Naive thymus-derived CD8-positive, alpha-beta T cell (primary cell): ENCODE data around the gene EFCAB12. TPM values are rescaled to one million over a fixed set of nuclear protein-coding genes. Genes with fewer than 3 reads are reported as not detected.

Source experiments
- ATAC-seq, 2 donors: fragments of 150-1000 bp; cut with Tn5 transposase in 1 of 2; sonication (Bioruptor Pico), chemical (Tn5 transposase) in 1 of 2; 1 replicate in 1 of 2; 2 replicates in 1 of 2; pipeline ENCODE4 v1.10.0; 2021; ENCODE audit warnings: mild to moderate bottlenecking in 2 of 2, moderate library complexity in 2 of 2
- POLR2A ChIA-PET: fragments of 350-600 bp; sonication (Branson Sonifier 250); formaldehyde crosslinking; loops from one replicate; lab custom pipeline; 2021; ENCODE audit warnings: antibody characterized with exemption; lab: Charles Lee
- DNase-seq, 10 donors: peaks; one replicate each; pipeline versions ENCODE4 v3.0.0 to v3.0.0-alpha.2; 2020 to 2022
- H3K27ac Mint-ChIP-seq, 10 donors: one replicate each; pipeline ENCODE4 v1.8.0; 2020 to 2022; ENCODE audit warnings: mild to moderate bottlenecking in 10 of 10, mixed read lengths in 10 of 10, moderate library complexity in 4 of 10, inconsistent platforms in 1 of 10
- H3K27me3 Mint-ChIP-seq, 5 donors: one replicate each; pipeline ENCODE4 v1.8.0; 2021 to 2022; ENCODE audit warnings: mixed read lengths in 5 of 5
- H3K36me3 Mint-ChIP-seq, 3 donors: one replicate each; pipeline ENCODE4 v1.8.0; 2020 to 2022; ENCODE audit warnings: mixed read lengths in 3 of 3, mild to moderate bottlenecking in 2 of 3, inconsistent platforms in 1 of 3
- H3K4me1 Mint-ChIP-seq, 4 donors: one replicate each; pipeline ENCODE4 v1.8.0; 2021 to 2022; ENCODE audit warnings: mixed read lengths in 4 of 4
- H3K4me3 Mint-ChIP-seq, 10 donors: one replicate each; pipeline ENCODE4 v1.8.0; 2020 to 2022; ENCODE audit warnings: mild to moderate bottlenecking in 10 of 10, mixed read lengths in 10 of 10, moderate library complexity in 6 of 10, inconsistent platforms in 1 of 10
- H3K9me3 Mint-ChIP-seq, 9 donors: one replicate each; pipeline ENCODE4 v1.8.0; 2020 to 2022; ENCODE audit warnings: mixed read lengths in 9 of 9, mild to moderate bottlenecking in 3 of 9, inconsistent platforms in 1 of 9, moderate library complexity in 1 of 9
- polyA plus RNA-seq, 3 donors: library from polyadenylated mRNA; unstranded; fragments of 300-500 nt; fragmentation: Illumina TruSeq; gene quantifications; one replicate each; pipeline ENCODE4 v1.2.3, GENCODE V29; 2021
- total RNA-seq, 8 experiments: library from RNA in 2 of 8; stranded (reverse) in 2 of 8; gene quantifications; one replicate each; pipeline ENCODE4 v1.2.3 and lab custom pipeline; 2021 to 2026

EFCAB12 gene
- 1 to 10 TPM; 1.6 to 2.3 TPM for total RNA-seq
- polyA plus RNA-seq, result under 1 TPM in 2 of 3 donors, not detected in 1; 0.16 to 0.20 TPM
- total RNA-seq (lab: John Stamatoyannopoulos, UW), result 0.34 to 2.1 (median 1.2) reads per million in 6 experiments

- Mint-ChIP-seq H3K36me3 (peaks cover 0 to 32% (median 10%) of the 10 kb centered on the region in 3 donors), H3K27ac (peak within 1 kb of the TSS; percentile 69 to 94 (median 83)), H3K27me3 (peaks cover 0 to 3% (median 0%) of the 10 kb centered on the region in 5 donors), H3K4me3 (peak within 1 kb of the TSS; percentile 74 to 93 (median 86)), H3K9me3 (peaks cover 0 to 5% (median 0%) of the 10 kb centered on the region in 9 donors), H3K4me1 (peaks cover 20 to 39% (median 31%) of the 10 kb centered on the region in 4 donors)
- ATAC-seq (peak; percentile 96 to 97), DNase-seq (peak; percentile 83 to 95 (median 87))
- POLR2A ChIA-PET, result interaction anchor here (0.6 to 4.6 kb wide), 3 partner anchors 11 to 242 kb away, joined by 3 to 34 read pairs (median 7); partner anchors contain the start of genes IFT122 and MBD4
Measured at GRCh38 chr3:129428376-129429079, at the start of gene EFCAB12. TSS of gene EFCAB12 (minus strand) at chr3:129428636. CDS start at chr3:129428488, 148 bp downstream.

DNA sequence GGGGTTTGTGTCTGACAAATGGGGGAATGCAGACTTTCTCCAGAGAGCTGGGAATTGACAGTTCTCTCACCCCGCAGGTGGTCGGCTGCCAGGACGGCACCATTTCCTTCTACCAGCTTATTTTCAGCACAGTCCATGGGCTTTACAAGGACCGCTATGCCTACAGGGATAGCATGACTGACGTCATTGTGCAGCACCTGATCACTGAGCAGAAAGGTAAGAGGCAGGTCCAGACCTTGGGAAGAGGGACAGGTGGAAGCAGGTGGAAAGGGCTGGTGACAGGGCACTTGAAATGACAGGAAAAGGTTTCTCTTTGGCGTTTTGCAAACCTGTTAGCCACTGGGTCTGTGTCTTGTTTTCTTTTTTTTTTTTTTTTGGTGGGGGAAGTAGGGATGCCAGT is 48.1 kb upstream of the EFCAB12 start:
- DNase-seq (no peak), ATAC-seq (no peak)
- POLR2A ChIA-PET, result no interaction called here
- Mint-ChIP-seq H3K4me3 (no peak overlapping the region), H3K27ac (peak overlapping the region in 1 of 10 donors; percentile 39), H3K4me1 (peaks cover under 1 to 5% (median 1%) of the 10 kb centered on the region in 4 donors), H3K36me3 (peaks cover 0 to 47% (median 16%) of the 10 kb centered on the region in 3 donors), H3K27me3 (no peaks in the 10 kb centered on the region), H3K9me3 (no peaks in the 10 kb centered on the region)

DNA sequence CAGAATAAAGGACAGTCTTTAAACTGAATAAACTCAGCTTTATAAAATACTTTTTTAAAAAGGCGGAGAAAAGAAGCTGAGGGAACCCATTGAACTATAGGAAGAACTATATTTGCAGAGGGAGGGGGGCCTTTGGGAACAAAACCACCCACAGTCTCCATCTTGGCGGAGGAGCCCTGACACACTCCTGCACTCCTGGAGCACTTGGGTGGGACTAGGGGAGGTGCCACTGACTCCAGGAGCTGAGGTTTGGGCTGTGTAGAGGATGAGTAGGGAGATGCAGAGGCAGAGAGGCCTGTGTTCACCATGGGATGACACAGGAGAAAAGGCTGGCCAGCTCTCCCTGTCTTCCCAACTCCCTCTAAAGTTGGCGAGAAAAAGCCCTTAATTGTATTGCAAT is 47.4 kb upstream of the EFCAB12 start:
- POLR2A ChIA-PET, result no interaction called here
- no peaks in the 10 kb centered on the region for H3K9me3 Mint-ChIP-seq
- H3K27me3 Mint-ChIP-seq, result no peaks in the 10 kb centered on the region
- peaks cover 0 to 50% (median 16%) of the 10 kb centered on the region in 3 donors for H3K36me3 Mint-ChIP-seq
- no peak for DNase-seq
- no peak overlapping the region for H3K4me3 Mint-ChIP-seq
- H3K4me1 Mint-ChIP-seq, result no peaks in the 10 kb centered on the region
- H3K27ac Mint-ChIP-seq, result no peak overlapping the region
- no peak for ATAC-seq

- Mint-ChIP-seq H3K27ac (peak overlapping the region in 1 of 10 donors; percentile 27), H3K27me3 (no peaks in the 10 kb centered on the region), H3K9me3 (no peaks in the 10 kb centered on the region), H3K4me3 (no peak overlapping the region), H3K4me1 (no peaks in the 10 kb centered on the region), H3K36me3 (peaks cover 0 to 50% (median 18%) of the 10 kb centered on the region in 3 donors)
- DNase-seq, result no peak
- ATAC-seq, result no peak
- POLR2A ChIA-PET, result no interaction called here
Measured at GRCh38 chr3:129474984-129475804, 46.8 kb upstream of the EFCAB12 start.

GRCh38 chr3:129473769-129474152 is 45.3 kb upstream of the EFCAB12 start:
- H3K27ac Mint-ChIP-seq, result no peak overlapping the region
- H3K27me3 Mint-ChIP-seq, result no peaks in the 10 kb centered on the region
- DNase-seq (no peak), ATAC-seq (no peak)
- peaks cover 5 to 47% (median 25%) of the 10 kb centered on the region in 3 donors for H3K36me3 Mint-ChIP-seq
- no peaks in the 10 kb centered on the region for H3K9me3 Mint-ChIP-seq
- POLR2A ChIA-PET, result no interaction called here
- no peak overlapping the region for H3K4me3 Mint-ChIP-seq
- peaks cover 0 to 7% (median 2%) of the 10 kb centered on the region in 4 donors for H3K4me1 Mint-ChIP-seq

GRCh38 chr3:129473067-129473768 is 44.8 kb upstream of the EFCAB12 start:
- Mint-ChIP-seq H3K27me3 (no peaks in the 10 kb centered on the region), H3K27ac (no peak overlapping the region), H3K4me3 (no peak overlapping the region), H3K36me3 (peaks cover 5 to 44% (median 25%) of the 10 kb centered on the region in 3 donors), H3K9me3 (no peaks in the 10 kb centered on the region), H3K4me1 (peaks cover 0 to 7% (median 2%) of the 10 kb centered on the region in 4 donors)
- ATAC-seq (no peak), DNase-seq (no peak)
- POLR2A ChIA-PET, result no interaction called here

DNA sequence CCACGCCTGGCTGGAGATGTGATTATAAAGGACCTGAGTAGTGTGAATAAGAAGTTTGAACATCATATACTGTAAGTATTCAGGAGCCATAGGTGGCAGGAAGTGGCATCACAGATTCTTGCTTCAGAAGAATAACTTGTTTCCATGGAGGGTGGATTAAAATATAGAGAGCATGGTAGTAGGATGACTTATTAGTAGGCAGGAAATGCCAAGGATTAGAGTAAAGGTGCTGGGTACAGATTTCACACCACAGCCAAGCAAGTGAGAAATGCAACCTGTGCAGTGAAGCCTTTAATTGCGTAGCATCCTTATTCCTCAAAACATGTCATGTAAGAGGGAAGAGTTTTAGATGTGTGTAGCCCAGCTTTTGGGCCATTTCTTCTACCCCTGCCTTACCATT is 42.4 kb upstream of the EFCAB12 start:
- no peak for DNase-seq
- POLR2A ChIA-PET, result no interaction called here

DNA sequence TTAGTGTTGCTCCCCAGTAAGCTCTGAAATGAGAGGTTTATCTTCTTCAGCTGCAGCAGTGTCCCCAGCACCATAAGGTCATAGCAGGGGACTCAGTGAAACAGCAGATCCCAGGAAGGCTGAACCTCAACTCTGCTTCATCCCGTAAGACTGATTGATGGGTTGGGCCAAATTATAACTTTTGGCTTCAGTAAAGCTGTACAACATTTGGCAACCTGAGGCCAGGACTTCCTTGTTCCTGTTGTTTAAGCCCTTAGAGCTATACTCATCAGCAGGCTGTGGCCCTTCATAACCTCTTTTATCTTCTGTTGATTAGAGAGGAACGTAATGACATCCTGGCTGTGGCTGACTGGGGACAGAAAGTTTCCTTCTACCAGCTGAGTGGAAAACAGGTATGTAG is 40.6 kb upstream of the EFCAB12 start:
- H3K27me3 Mint-ChIP-seq, result no peaks in the 10 kb centered on the region
- H3K27ac Mint-ChIP-seq, result peak overlapping the region in 4 of 10 donors; percentile 8 to 47 (median 14)
- H3K9me3 Mint-ChIP-seq, result no peaks in the 10 kb centered on the region
- peaks cover 5 to 24% (median 22%) of the 10 kb centered on the region in 3 donors for H3K36me3 Mint-ChIP-seq
- DNase-seq, result no peak
- H3K4me3 Mint-ChIP-seq, result no peak overlapping the region
- peaks cover 0 to 7% (median 2%) of the 10 kb centered on the region in 4 donors for H3K4me1 Mint-ChIP-seq
- ATAC-seq, result peak in 1 of 2 donors; percentile 65
- POLR2A ChIA-PET, result no interaction called here

More for the DNA sequence above, 42.4 kb upstream of the EFCAB12 start:
- H3K36me3 Mint-ChIP-seq, result peaks cover 5 to 24% (median 21%) of the 10 kb centered on the region in 3 donors
- no peaks in the 10 kb centered on the region for H3K9me3 Mint-ChIP-seq
- no peak overlapping the region for H3K4me3 Mint-ChIP-seq
- no peaks in the 10 kb centered on the region for H3K27me3 Mint-ChIP-seq
- peaks cover 0 to 7% (median 2%) of the 10 kb centered on the region in 4 donors for H3K4me1 Mint-ChIP-seq
- H3K27ac Mint-ChIP-seq, result no peak overlapping the region
- no peak for ATAC-seq

GRCh38 chr3:129467932-129468331 is 39.5 kb upstream of the EFCAB12 start:
- H3K9me3 Mint-ChIP-seq, result no peaks in the 10 kb centered on the region
- H3K27ac Mint-ChIP-seq, result no peak overlapping the region

DNA sequence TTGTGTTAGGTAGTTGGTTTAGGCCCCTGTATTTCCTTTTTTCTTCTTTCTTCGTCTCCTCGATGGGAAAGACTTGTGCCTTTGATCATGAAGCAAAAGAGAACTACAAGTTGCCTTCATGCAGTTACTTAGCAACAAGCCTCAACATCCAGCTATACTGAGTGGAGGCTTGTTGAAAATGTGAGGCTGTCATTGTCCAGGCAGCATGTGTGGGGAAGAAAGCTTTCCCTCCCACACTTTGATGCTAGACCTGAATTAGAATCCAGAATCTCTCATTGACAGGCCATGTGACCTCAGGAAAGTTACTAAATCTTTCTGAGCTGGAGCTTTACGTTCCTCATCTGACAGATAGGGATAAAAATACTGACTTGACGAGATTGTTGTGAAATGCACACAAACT is 35.3 kb upstream of the EFCAB12 start:
- Mint-ChIP-seq H3K4me3 (no peak overlapping the region), H3K9me3 (no peaks in the 10 kb centered on the region), H3K36me3 (peaks cover 0 to 12% (median 6%) of the 10 kb centered on the region in 3 donors), H3K27ac (no peak overlapping the region), H3K4me1 (peaks cover 0 to 2% (median 0%) of the 10 kb centered on the region in 4 donors), H3K27me3 (no peaks in the 10 kb centered on the region)
- DNase-seq, result no peak
- POLR2A ChIA-PET, result no interaction called here
- ATAC-seq, result no peak

More at GRCh38 chr3:129467932-129468331, 39.5 kb upstream of the EFCAB12 start:
- peaks cover 5 to 24% (median 22%) of the 10 kb centered on the region in 3 donors for H3K36me3 Mint-ChIP-seq
- DNase-seq (no peak), ATAC-seq (no peak)
- no peaks in the 10 kb centered on the region for H3K27me3 Mint-ChIP-seq
- POLR2A ChIA-PET, result no interaction called here
- no peak overlapping the region for H3K4me3 Mint-ChIP-seq
- H3K4me1 Mint-ChIP-seq, result peaks cover 0 to 7% (median 2%) of the 10 kb centered on the region in 4 donors

DNA sequence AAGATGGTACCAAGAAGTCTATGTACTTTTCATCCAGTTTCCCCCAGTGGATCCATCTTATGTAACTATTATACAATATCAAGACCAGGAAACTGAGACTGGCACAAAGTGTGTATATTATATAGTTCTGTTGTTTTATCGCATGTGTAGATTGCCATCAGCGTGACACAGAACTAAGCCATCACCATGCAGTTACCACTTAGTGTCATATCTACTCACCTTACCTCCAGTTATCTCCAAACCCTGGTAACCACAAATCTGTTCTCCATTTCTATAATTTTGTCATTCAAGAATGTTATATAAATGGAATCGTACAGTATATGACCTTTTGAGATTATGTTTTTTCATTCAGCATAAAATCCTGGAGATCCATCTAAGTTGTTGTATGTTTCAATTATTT is 34.7 kb upstream of the EFCAB12 start:
- Mint-ChIP-seq H3K4me3 (no peak overlapping the region), H3K27me3 (no peaks in the 10 kb centered on the region), H3K4me1 (peaks cover 0 to 2% (median 0%) of the 10 kb centered on the region in 4 donors), H3K36me3 (peaks cover 0 to 12% (median 7%) of the 10 kb centered on the region in 3 donors), H3K9me3 (no peaks in the 10 kb centered on the region), H3K27ac (peak overlapping the region in 1 of 10 donors; percentile 12)
- POLR2A ChIA-PET, result no interaction called here
- DNase-seq (no peak), ATAC-seq (no peak)

- Mint-ChIP-seq H3K4me1 (peaks cover 0 to 2% (median 0%) of the 10 kb centered on the region in 4 donors), H3K27ac (peak overlapping the region in 2 of 10 donors; percentile 51 to 87), H3K4me3 (no peak overlapping the region), H3K27me3 (no peaks in the 10 kb centered on the region), H3K36me3 (peaks cover 0 to 12% (median 9%) of the 10 kb centered on the region in 3 donors), H3K9me3 (no peaks in the 10 kb centered on the region)
- DNase-seq (no peak), ATAC-seq (no peak)
- POLR2A ChIA-PET, result no interaction called here
Measured at GRCh38 chr3:129462361-129462968, 34.0 kb upstream of the EFCAB12 start.
